Heart left ventricle (tissue), 13 donors: Measurements from ENCODE around the gene NDEL1.

Experiments used
- CTCF ChIP-seq, 12 donors: fragments of 200-600 bp; sonication (generic) in 4 of 12; IDR thresholded peaks; one replicate each; pipeline versions ENCODE4 v1.5.0 to v1.8.0; 2018 to 2022; ENCODE audit warnings: antibody characterized with exemption in 12 of 12, mild to moderate bottlenecking in 5 of 12
- POLR2A ChIP-seq, 2 donors: fragments of 450-650 bp; IDR thresholded peaks; one replicate each; pipeline ENCODE4 v1.6.1; 2017; ENCODE audit warnings: antibody characterized with exemption in 2 of 2, mild to moderate bottlenecking in 2 of 2, moderate library complexity in 2 of 2
- donor health status: ischemic (EF 13 %, LVEDD 7.1; RV severe dilation, severe dysfunction).
- donor health status: DM: no; HTN: yes; CAD: no.
- donor health status: DM: no; HTN: no; CAD: no.
- donor health status: ischemic (EF 25% LVEDD 6.9; RV normal size, moderate dysfunction).
- donor health status: ischemic (EF 25% LVEDD 5.7; RV mildly dilated, moderate dysfunction).
- donor health status: ischemic (EF 35%, LVEDD 5.7; RV mildly dilated, moderate dysfunction).
- donor health status: nonischemic (EF 11% LVEDD 7.7; RV severe dilation, severe dysfunction).
- donor health status: DM: yes; HTN: yes; CAD: no.
- donor health status: PGD.
- donor health status: ischemic (EF 29% LVEDD 5.4; RV normal size, mild dysfunction).
- donor health status: nonischemic (EF 23%, LVEDD 6.1; RV moderate dilation, normal function).

GRCh38 chr17:8459831-8460230 is 24.1 kb downstream of the NDEL1 start:
- TF ChIP-seq CTCF (IDR thresholded peaks at IDR 0.05) (no peak), POLR2A (IDR thresholded peaks at IDR 0.05) (no peak)
